WERI-Rb-1 (cell line): ENCODE results near the gene EIF5.

Experiments
- DNase-seq: peaks from one replicate; pipeline ENCODE4 v3.0.0-alpha.2; 2020
- H3K27ac ChIP-seq: fragments of 250-450 bp; sonication (Bioruptor Pico); 2 replicates; pipeline ENCODE4 v1.5.1; 2020; ENCODE audit warnings: mild to moderate bottlenecking, moderate library complexity
- H3K27me3 ChIP-seq: fragments of 250-450 bp; sonication (Bioruptor Pico); 2 replicates; pipeline ENCODE4 v1.5.1; 2021; ENCODE audit warnings: mild to moderate bottlenecking, low read depth, moderate library complexity; ENCODE audit not compliant: insufficient read depth, severe bottlenecking
- H3K36me3 ChIP-seq: fragments of 250-450 bp; sonication (Bioruptor Pico); 2 replicates; pipeline ENCODE4 v1.5.1; 2020; ENCODE audit warnings: mild to moderate bottlenecking, moderate library complexity
- H3K4me3 ChIP-seq: 2 replicates; pipeline ENCODE4 v1.5.1; 2011; ENCODE audit warnings: low read depth, mild to moderate bottlenecking, control low read depth, low read length
- H3K9me3 ChIP-seq: fragments of 250-450 bp; sonication (Bioruptor Pico); 2 replicates; pipeline ENCODE4 v1.5.1; 2021; ENCODE audit warnings: mild to moderate bottlenecking, moderate library complexity; ENCODE audit not compliant: severe bottlenecking
- TF ChIP-seq, protein P1 (sequence below): IDR thresholded peaks from 2 replicates; pipeline ENCODE4 v1.5.1; 2011; ENCODE audit warnings: low read depth, mild to moderate bottlenecking, control low read depth, inconsistent platforms, low read length

Gene EIF5

DNA sequence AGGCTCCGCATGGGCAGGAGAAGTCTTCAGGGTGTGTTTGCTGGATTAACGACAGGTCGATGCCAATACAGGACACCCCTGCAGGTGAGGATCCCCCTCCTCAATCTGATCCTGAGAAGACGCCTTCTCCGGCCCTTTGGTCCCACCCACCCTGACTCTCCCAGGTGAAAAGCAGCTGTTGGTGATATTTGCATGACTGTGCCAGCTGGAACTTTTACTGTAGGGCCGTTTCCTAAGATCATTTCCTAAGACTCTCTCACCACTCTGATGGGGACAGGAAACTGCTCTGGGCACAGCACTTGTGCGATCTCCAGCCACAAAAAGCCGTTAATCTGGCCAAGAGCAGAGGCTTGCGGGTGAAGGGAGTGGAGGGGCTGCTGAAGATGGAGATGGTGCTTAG lies 16.8 kb upstream of the EIF5 start:
- Histone ChIP-seq H3K9me3 (no peaks in the 10 kb centered on the region), H3K36me3 (no peaks in the 10 kb centered on the region), H3K4me3 (no peak overlapping the region), H3K27ac (no peak overlapping the region), H3K27me3 (no peaks in the 10 kb centered on the region)
- TF ChIP-seq, protein P1, sequence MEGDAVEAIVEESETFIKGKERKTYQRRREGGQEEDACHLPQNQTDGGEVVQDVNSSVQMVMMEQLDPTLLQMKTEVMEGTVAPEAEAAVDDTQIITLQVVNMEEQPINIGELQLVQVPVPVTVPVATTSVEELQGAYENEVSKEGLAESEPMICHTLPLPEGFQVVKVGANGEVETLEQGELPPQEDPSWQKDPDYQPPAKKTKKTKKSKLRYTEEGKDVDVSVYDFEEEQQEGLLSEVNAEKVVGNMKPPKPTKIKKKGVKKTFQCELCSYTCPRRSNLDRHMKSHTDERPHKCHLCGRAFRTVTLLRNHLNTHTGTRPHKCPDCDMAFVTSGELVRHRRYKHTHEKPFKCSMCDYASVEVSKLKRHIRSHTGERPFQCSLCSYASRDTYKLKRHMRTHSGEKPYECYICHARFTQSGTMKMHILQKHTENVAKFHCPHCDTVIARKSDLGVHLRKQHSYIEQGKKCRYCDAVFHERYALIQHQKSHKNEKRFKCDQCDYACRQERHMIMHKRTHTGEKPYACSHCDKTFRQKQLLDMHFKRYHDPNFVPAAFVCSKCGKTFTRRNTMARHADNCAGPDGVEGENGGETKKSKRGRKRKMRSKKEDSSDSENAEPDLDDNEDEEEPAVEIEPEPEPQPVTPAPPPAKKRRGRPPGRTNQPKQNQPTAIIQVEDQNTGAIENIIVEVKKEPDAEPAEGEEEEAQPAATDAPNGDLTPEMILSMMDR: no peak
- DNase-seq: no peak

DNA sequence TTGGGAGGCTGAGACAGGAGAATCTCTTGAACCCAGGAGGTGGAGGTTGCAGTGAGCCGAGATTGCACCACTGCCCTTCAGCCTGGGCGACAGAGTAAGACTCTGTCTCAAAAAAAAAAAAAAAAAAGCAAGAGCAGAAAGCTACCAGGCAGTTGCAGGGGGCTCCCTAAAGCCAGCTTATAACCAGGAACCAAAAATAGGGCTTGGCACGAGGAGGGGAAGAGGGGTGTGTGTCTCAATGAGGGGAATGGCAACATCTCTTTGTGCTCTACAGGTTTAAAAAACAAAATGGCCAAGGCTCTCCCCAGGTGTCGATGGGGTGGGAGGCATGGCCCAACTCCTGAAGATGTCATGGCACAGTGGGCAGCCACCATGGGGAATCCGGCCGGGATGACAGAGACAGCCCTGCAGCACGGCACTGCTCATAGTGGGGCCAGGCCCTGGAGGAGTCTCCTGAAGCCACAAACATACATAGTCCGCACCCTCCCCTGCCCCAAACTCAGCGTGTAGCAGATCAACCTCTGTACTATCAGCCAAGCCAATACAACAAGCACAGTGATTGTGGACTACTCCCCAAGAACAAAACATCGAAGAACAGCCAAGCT lies 16.0 kb upstream of the EIF5 start:
- Histone ChIP-seq H3K36me3 (no peaks in the 10 kb centered on the region), H3K9me3 (no peaks in the 10 kb centered on the region), H3K27me3 (no peaks in the 10 kb centered on the region), H3K4me3 (no peak overlapping the region), H3K27ac (no peak overlapping the region)
- DNase-seq: no peak
- TF ChIP-seq, protein P1: no peak

DNA sequence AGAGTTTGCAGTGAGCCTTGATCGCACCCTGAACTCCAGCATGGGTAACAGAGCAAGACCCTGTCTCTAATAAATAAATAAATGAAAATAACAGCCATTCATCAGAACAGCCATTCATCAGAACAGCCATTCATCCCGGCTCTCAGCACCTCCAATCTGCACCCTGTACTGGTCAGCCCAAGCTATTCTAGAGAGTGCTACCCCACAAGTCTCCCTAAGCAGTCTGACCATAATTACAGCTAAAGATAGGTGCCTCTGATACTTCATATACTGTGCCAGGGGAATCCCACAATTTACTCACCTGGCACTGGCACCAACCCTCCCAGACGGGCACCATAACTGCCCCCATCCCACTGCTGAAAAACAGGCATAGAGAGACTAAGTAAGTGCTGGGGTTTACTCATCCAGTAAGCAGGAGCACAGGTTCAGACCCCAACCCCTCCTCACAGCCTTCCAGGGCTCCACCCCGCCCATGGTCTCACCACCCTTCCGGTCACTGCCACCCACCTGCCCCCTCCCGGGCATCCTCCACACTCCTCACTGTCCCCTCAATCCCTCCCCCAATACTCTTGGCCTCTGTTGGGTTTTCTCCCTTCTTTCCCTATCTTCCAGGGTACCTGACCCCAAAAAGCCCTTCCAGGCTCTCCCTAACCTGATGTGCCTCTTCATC lies 15.2 kb upstream of the EIF5 start:
- H3K27ac ChIP-seq: no peak overlapping the region
- no peaks in the 10 kb centered on the region for H3K36me3 ChIP-seq
- no peaks in the 10 kb centered on the region for H3K9me3 ChIP-seq
- no peak overlapping the region for H3K4me3 ChIP-seq
- H3K27me3 ChIP-seq: no peaks in the 10 kb centered on the region
- DNase-seq: no peak
- TF ChIP-seq, protein P1: no peak

DNA sequence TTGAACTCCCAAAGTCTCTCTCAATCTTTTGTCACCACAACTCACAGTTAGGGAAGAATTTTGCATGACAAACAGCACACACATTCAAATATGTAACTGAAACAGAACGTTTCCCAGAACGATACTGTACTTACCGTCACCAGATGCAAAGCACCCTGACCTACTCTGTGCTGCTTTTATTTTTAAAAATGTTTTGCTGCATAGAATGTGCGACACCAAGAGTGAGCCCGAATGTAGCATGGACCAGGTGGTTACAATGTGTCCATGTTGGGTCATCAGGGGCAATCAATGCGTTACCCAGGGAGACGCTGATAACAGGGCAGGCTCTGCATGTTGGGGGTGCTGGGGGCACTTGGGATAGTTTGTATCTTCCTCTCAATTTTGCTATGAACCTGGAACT lies 14.6 kb upstream of the EIF5 start:
- no peak overlapping the region for H3K27ac ChIP-seq
- TF ChIP-seq, protein P1: no peak
- DNase-seq: no peak
- H3K9me3 ChIP-seq: no peaks in the 10 kb centered on the region
- H3K36me3 ChIP-seq: no peaks in the 10 kb centered on the region
- no peak overlapping the region for H3K4me3 ChIP-seq
- H3K27me3 ChIP-seq: no peaks in the 10 kb centered on the region

DNA sequence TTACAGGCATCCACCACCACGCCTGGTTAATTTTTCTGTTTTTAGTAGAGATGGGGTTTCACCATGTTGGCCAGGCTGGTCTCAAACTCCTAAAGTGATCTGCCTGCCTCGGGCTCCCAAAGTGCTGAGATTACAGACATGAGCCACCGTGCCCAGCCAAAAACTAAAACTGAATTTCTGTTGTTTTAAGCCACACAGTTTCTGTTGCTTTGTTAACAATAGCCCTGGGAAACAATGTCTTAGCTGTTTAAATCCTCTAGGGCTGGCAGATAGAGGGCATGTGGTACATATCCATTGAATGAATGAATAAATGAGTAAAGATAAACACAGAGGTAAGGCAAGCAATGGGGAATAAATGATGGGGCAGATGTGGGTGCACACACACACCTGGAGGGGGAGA lies 8.0 kb upstream of the EIF5 start:
- Histone ChIP-seq H3K36me3 (no peaks in the 10 kb centered on the region), H3K4me3 (no peak overlapping the region), H3K27ac (no peak overlapping the region), H3K27me3 (no peaks in the 10 kb centered on the region), H3K9me3 (no peaks in the 10 kb centered on the region)
- TF ChIP-seq, protein P1: no peak
- DNase-seq: no peak

DNA sequence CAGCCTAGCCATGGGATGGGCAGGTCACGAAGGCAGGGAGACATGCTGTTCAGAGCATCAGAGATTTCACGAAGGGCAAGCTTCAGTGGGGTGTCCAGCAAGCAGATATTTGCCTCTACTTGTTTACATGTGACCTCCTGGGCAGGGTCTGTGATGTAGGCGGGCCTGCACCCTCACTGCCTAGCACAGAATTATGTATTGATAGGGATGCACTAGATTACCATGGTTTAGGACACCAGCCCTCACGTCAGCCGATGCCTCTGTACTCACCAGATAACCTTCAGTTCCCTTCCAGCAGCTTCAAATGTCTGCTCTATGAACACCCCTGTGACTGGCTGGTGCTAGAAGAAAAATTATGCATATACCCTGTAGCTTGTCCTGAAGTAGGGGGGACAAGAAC lies 5.1 kb upstream of the EIF5 start:
- peaks cover 4% of the 10 kb centered on the region for H3K36me3 ChIP-seq
- TF ChIP-seq, protein P1: no peak
- H3K9me3 ChIP-seq: no peaks in the 10 kb centered on the region
- H3K27me3 ChIP-seq: no peaks in the 10 kb centered on the region
- no peak for DNase-seq
- no peak overlapping the region for H3K27ac ChIP-seq
- no peak overlapping the region for H3K4me3 ChIP-seq
